Stomach (tissue), 4 donors: Measurements from ENCODE around the gene PTGIR.

Experiments
- POLR2AphosphoS5 ChIP-seq, 3 donors: sonication (generic); formaldehyde crosslinking; IDR thresholded peaks; one replicate each; pipeline ENCODE4 v1.6.1; 2016; ENCODE audit warnings: antibody characterized with exemption in 3 of 3
- TF ChIP-seq, protein P1 (sequence below), 7 experiments: fragments of 450-650 bp in 4 of 7; fragments of 200-600 bp in 3 of 7; sonication (generic) in 3 of 7; IDR thresholded peaks; one replicate each; pipeline ENCODE4 v1.5.1; 2016 to 2019; ENCODE audit warnings: antibody characterized with exemption in 7 of 7, control low read depth in 2 of 7, mild to moderate bottlenecking in 1 of 7

DNA sequence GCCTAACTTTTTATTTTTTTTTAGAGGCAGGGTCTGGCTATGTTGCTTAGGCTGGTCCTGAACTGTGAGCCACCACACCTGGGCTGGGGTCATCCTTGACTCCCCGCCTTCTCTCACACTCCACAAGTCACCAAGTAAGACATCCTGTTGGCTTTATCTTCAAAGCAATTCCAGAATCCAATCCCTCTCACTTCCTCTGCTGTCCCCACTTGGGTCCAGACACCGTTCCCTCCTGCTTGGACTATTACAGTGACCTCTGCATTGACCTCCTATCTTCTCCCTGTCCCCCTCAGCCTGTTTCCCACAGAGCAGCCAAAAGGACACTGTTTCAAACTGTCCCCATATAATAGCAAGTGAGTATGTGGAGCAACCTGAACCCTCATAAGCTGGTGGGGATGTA is 15.8 kb upstream of the PTGIR start:
- TF ChIP-seq POLR2AphosphoS5 (IDR thresholded peaks at IDR 0.05): no peak
- TF ChIP-seq, protein P1, sequence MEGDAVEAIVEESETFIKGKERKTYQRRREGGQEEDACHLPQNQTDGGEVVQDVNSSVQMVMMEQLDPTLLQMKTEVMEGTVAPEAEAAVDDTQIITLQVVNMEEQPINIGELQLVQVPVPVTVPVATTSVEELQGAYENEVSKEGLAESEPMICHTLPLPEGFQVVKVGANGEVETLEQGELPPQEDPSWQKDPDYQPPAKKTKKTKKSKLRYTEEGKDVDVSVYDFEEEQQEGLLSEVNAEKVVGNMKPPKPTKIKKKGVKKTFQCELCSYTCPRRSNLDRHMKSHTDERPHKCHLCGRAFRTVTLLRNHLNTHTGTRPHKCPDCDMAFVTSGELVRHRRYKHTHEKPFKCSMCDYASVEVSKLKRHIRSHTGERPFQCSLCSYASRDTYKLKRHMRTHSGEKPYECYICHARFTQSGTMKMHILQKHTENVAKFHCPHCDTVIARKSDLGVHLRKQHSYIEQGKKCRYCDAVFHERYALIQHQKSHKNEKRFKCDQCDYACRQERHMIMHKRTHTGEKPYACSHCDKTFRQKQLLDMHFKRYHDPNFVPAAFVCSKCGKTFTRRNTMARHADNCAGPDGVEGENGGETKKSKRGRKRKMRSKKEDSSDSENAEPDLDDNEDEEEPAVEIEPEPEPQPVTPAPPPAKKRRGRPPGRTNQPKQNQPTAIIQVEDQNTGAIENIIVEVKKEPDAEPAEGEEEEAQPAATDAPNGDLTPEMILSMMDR (IDR thresholded peaks at IDR 0.05): no peak
